AG08395 (cell line): Measurements from ENCODE around the gene FMO3.

Experiments
- DNase-seq: peaks from one replicate; pipeline ENCODE4 v3.0.0; 2012; ENCODE audit warnings: mixed read lengths, low spot score

Gene FMO3

GRCh38 chr1:171159148-171159547 lies 68.4 kb downstream of the FMO3 start:
- DNase-seq, result no peak

DNA sequence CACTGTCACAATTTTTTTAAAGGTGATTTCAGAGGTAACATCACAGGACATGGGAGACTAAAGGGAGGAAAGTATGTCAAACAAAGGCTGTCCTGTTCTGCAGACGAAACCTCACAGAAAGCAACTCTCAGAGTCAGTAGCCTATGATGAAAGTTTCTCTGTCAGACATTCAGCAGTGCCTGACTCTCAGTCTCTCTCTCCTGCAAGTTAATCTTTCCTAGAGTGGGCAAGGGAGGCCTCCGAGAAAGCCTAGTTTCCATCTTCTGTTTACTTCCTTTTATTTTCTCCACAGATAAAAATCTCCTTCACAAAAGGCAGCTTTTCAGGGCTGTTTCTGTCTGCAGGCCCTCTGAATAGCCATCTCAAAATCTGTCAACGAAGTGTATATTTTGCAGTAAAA lies 69.5 kb downstream of the FMO3 start:
- no peak for DNase-seq

- DNase-seq, result no peak
Observed at GRCh38 chr1:171160639-171161354, 70.1 kb downstream of the FMO3 start.

DNA sequence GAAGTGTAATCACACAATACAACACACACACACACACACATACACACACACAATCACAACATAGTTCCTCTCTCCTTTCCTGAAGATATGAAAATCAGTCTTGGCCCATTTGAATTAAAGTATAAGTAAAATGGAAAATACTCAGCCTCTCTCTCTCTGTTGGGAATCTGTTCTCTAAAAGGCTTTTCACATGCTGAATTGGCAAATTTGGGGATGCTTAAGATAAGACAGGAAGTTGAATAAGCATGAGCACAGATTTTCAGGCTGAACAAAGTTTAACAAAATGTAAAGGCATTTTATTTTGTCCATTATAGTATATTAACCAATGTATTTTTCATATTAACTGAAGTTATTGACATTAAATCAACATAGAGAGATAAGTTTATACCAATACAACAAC lies 70.7 kb downstream of the FMO3 start:
- DNase-seq, result no peak

DNA sequence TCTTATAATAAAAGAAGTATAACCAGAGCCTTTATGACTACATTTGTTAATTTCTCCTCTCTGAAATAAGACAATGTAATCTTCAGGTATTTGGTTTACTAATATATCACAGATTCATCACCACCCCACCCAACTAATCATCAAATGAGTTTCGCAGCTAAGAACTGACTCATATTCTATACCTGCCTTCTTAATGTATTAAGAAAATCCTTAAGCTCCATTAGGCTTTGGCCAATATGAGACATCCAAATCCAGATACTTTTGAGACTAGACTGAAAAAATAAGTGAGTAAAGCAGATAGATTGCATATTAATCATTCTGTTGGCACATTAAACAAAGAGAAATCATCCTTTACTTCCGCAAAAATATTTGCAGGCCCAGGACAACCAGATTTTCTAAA lies 75.7 kb downstream of the FMO3 start:
- no peak for DNase-seq
